Epithelial cell of proximal tubule (primary cell): ENCODE data around the gene SLC51A. TPM values are rescaled to one million over a fixed set of nuclear protein-coding genes. Genes with fewer than 3 reads are reported as not detected.
"Not testable (repeated sequence)": the region's sequence is repeated elsewhere in the genome, so short reads cannot be mapped to it uniquely, and the experiment has no call there.

ENCODE experiments used
- DNase-seq: peaks from one replicate; pipeline ENCODE4 v3.0.0-alpha.2; 2011; ENCODE audit warnings: low read depth
- H3K4me3 ChIP-seq: 2 replicates; pipeline ENCODE4 v1.5.1; 2011; ENCODE audit warnings: low read depth, mild to moderate bottlenecking, low read length
- total RNA-seq: library from RNA; depleted of rRNA; stranded (reverse); fragments of >200 nt; gene quantifications from 2 replicates; pipeline ENCODE4 v1.2.3, GENCODE V29; 2015
- TF ChIP-seq, protein P1 (sequence below): conservative IDR thresholded peaks from 2 replicates; pipeline ENCODE4 v1.5.1; 2012; ENCODE audit warnings: low read depth, mild to moderate bottlenecking, low read length

SLC51A gene
- 0.12 TPM in 1 of 2 replicates, not detected in the other for total RNA-seq

DNA sequence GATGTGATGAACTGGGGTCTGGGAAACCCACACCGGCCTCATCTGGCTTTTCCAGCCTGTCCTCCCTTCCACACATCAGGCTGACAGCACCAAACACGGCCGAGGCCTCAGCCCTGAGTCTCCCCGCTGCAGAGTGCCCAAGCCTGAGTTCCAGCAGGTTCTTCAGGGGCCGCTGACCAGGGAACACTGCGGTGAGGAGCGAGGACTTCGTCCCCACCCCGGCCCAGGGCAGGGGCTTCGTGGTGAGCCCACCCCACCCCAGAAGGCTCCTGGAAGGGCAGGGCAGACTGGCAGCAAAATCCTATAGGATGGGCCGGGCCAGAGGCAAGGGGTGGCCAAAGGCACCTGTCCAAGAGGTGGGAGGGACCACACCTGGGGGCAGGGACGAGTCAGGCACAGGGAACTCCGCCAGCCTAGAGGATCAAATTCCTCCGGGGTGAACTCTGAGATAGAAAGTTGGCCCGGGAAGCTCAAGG, at the start of gene SLC51A:
Gene SLC51A, plus strand, starts transcription at position 446 of the 476 bp plus-strand sequence. CDS start 179 bp downstream, outside the sequence.
- DNase-seq = no peak
- no peak within 1 kb of the TSS for H3K4me3 ChIP-seq
- TF ChIP-seq, protein P1, sequence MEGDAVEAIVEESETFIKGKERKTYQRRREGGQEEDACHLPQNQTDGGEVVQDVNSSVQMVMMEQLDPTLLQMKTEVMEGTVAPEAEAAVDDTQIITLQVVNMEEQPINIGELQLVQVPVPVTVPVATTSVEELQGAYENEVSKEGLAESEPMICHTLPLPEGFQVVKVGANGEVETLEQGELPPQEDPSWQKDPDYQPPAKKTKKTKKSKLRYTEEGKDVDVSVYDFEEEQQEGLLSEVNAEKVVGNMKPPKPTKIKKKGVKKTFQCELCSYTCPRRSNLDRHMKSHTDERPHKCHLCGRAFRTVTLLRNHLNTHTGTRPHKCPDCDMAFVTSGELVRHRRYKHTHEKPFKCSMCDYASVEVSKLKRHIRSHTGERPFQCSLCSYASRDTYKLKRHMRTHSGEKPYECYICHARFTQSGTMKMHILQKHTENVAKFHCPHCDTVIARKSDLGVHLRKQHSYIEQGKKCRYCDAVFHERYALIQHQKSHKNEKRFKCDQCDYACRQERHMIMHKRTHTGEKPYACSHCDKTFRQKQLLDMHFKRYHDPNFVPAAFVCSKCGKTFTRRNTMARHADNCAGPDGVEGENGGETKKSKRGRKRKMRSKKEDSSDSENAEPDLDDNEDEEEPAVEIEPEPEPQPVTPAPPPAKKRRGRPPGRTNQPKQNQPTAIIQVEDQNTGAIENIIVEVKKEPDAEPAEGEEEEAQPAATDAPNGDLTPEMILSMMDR = no peak

- DNase-seq = no peak
- TF ChIP-seq, protein P1 = no peak
- no peak overlapping the region for H3K4me3 ChIP-seq
These were observed 49.6 kb upstream of the SLC51A start for GRCh38 chr3:196166741-196167140.

DNA sequence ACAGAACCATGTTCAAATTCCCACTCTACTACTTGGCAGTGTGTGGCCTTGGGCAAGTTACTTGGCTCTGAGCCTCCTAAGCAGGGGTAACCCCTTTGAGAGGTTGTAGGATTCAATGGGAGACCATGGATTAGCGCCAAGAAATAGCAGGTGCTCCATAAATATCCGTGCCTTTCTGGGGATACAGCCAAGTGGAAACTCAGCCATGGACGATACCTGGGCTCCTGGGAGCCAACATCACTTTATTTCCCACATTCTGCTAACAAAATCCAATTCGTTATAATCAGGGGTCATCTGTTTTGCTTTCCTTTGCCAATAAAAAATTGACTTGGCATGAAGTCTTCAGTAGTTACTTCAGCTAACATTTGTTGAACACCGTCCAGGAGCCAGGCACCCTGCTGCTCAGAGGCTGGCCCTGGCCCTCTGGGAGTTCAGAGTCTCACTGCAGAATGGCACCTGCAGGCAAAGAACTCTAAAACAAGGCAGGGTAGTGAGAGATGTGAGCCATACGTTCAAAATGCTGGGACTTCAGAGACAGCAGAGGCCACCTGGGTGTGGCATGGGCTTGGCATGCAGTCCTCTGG, 47.4 kb upstream of the SLC51A start:
- DNase-seq = no peak

GRCh38 chr3:196169836-196170240, 46.5 kb upstream of the SLC51A start:
- H3K4me3 ChIP-seq = no peak overlapping the region
- TF ChIP-seq, protein P1 = no peak
- DNase-seq = no peak

More for the DNA sequence above, 47.4 kb upstream of the SLC51A start:
- TF ChIP-seq, protein P1 = no peak
- H3K4me3 ChIP-seq = no peak overlapping the region

DNA sequence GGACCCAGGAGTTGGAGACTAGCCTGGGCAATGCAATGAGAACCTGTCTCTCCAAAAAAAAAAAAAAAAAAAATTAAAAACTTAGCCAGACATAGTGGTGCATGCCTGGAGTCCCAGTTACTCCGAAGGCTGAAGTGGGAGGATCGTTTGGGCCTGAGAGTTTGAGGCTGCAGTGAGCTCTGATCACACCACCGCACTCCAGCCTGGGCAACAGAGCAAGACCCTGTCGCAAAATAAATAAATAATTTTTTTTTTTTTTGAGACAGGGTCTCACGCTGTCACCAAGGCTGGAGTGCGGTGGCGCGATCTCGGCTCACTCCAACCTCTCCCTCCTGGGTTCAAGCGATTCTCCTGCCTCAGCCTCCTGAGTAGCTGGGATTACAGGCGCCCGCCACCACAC, 46.0 kb upstream of the SLC51A start:
- DNase-seq, H3K4me3 ChIP-seq: not testable (repeated sequence)

DNA sequence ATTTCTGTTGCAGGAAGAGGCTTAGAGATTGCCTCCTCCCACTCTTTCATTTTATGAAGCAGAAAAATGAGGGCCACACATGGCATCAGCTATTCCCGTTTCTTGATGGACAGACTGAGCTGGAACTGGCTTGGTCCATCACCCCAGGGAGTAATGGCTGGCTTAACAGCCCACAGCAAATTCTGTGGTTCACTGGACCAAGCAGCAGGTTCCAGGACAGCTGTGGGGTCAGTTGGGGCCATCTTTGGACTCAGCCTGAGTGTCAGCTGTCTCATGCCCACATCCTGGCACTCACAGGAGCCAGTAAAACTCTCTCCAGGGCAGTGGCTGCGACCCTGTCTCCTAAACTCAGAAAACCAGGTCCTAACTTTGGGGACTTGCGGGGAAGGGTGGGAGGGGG, 41.7 kb upstream of the SLC51A start:
- TF ChIP-seq, protein P1 = no peak
- DNase-seq = no peak
- H3K4me3 ChIP-seq = no peak overlapping the region

- no peak overlapping the region for H3K4me3 ChIP-seq
- TF ChIP-seq, protein P1 = no peak
- DNase-seq = no peak
These were observed 41.2 kb upstream of the SLC51A start for GRCh38 chr3:196175116-196175625.
